Breast epithelium (tissue), 3 donors: ENCODE data around the gene RIMS1.

Source experiments
- CTCF ChIP-seq, 3 donors: fragments of 450-650 bp; IDR thresholded peaks; one replicate each; pipeline ENCODE4 v1.5.1; 2016 to 2017; ENCODE audit warnings: antibody characterized with exemption in 3 of 3, mild to moderate bottlenecking in 3 of 3, moderate library complexity in 3 of 3
- POLR2A ChIP-seq: fragments of 450-650 bp; IDR thresholded peaks from one replicate; pipeline ENCODE4 v1.6.1; 2016; ENCODE audit warnings: antibody characterized with exemption, mild to moderate bottlenecking, moderate library complexity
- POLR2AphosphoS5 ChIP-seq, 3 donors: sonication (generic); formaldehyde crosslinking; IDR thresholded peaks; one replicate each; pipeline ENCODE4 v1.6.1; 2017; ENCODE audit warnings: antibody characterized with exemption in 3 of 3

- TF ChIP-seq POLR2AphosphoS5 (IDR thresholded peaks at IDR 0.05) = no peak
- TF ChIP-seq CTCF (IDR thresholded peaks at IDR 0.05) = no peak
- no peak for TF ChIP-seq POLR2A
These were observed 527.5 kb downstream of the RIMS1 start for GRCh38 chr6:72413884-72414283.
